NCI-H2227 (cell line): ENCODE measurements around the gene PPCS.
A peak's percentile ranks its signal among the peaks of the same experiment; 100 is the strongest.
"Not testable (repeated sequence)": the region's sequence is repeated elsewhere in the genome, so short reads cannot be mapped to it uniquely, and the experiment has no call there.

ENCODE experiments used
- DNase-seq: peaks from one replicate; lab custom pipeline; 2025; ENCODE audit not compliant: unreplicated experiment; lab: John Stamatoyannopoulos, UW

PPCS gene

DNA sequence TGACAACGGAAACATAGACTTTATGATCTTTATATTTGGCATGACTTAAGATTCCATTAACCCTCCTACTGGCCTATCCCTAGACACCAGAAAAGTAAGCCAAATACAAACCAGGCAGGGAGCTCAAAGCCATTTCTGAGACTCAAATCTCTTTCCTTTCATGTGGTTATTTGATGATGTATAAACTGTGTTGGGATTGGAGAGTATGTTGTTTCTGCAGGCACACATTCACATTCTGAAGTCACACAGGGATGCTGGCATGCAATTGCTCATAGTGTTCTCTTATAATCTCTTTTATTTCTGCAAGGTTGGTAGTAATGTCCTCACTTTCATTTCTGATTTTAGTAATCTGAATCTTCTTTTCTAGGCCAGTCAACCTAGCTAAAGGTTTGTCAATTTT, 6.3 kb upstream of the PPCS start:
- DNase-seq = no peak

DNA sequence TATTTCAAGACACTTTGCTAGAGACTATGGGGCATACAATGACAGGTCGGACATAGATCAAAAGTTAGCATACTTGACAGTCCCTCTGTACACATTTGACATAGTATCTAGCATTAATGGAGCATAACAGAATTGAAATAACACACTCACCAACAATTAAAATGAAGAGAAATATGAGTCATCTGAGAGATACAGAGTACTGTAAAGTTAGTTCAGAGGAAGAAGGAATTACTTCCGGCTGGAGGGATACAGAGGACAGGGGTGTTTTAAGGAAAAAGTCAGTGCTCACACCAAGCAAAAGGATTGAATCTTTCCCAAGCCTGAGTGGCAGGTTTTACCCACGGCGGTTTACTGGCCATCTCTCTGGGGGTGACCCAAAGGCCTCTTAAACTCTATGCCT, 3.0 kb upstream of the PPCS start:
- no peak for DNase-seq

DNA sequence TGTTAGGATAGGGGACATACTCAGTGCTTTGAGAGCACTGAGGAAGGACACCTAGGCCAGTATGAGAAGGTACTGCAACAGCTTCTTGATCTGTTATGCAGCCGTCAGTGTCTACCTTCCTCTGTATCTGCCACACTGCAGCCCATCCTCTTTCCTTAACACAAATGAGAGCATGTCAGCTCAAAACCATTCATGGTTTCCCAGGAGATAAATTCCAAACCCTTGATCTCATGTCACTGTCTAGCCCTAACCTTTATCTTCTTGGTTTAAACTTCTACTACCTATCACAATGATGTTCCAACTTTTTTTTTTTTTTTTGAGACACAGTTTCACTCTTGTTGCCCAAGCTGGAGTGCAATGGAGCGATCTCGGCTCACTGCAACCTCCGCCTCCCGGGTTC, 1.9 kb upstream of the PPCS start:
- no peak for DNase-seq

DNA sequence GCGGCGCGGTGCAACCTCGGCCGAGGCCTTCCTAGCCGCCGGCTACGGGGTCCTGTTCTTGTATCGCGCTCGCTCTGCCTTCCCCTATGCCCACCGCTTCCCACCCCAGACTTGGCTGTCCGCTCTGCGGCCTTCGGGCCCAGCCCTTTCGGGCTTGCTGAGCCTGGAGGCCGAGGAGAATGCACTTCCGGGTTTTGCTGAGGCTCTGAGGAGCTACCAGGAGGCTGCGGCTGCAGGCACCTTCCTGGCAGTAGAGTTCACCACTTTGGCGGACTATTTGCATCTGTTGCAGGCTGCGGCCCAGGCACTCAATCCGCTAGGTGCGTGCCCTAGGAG, 379 bp downstream of the PPCS start:
- DNase-seq = peak; percentile 68

- DNase-seq = no peak
Measured at GRCh38 chr1:42461196-42461595, 4.9 kb downstream of the PPCS start.

GRCh38 chr1:42462828-42463763, 6.8 kb downstream of the PPCS start, which contains the start of gene CCDC30:
TSS of gene CCDC30 (plus strand) at chr1:42463286. CDS start at chr1:42480552, 17,266 bp downstream.
- peak; percentile 99 for DNase-seq

GRCh38 chr1:42463921-42464320, 7.6 kb downstream of the PPCS start:
- DNase-seq = peak; percentile 60

- DNase-seq = no peak
Measured at GRCh38 chr1:42466030-42466429, 9.7 kb downstream of the PPCS start.

- DNase-seq = no peak
Measured at GRCh38 chr1:42469727-42470126, 13.4 kb downstream of the PPCS start.

- no peak for DNase-seq
Measured at GRCh38 chr1:42476605-42477004, 20.3 kb downstream of the PPCS start.

DNA sequence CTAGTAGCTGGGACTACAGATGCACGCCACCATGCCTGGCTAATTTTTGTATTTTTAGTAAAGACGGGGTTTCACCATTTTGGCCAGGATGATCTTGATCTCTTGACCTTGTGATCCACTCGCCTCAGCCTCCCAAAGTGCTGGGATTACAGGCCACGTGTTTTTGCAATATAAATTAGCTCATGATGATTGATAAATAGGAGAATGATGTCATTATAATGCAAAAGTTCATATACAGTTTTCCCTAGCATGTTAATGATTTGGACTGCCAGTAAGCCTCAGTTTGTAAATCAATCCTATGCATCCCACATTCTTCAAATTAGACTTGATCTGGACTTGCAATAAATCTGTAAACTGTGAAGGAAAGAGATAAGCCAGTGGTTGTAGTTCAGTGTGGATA, 21.0 kb downstream of the PPCS start:
- not testable (repeated sequence) for DNase-seq

GRCh38 chr1:42477775-42478174, 21.4 kb downstream of the PPCS start:
- no peak for DNase-seq

- DNase-seq = peak; percentile 33
Measured at GRCh38 chr1:42479621-42480020, 23.3 kb downstream of the PPCS start.

GRCh38 chr1:42480921-42481320, 24.6 kb downstream of the PPCS start:
- no peak for DNase-seq

DNA sequence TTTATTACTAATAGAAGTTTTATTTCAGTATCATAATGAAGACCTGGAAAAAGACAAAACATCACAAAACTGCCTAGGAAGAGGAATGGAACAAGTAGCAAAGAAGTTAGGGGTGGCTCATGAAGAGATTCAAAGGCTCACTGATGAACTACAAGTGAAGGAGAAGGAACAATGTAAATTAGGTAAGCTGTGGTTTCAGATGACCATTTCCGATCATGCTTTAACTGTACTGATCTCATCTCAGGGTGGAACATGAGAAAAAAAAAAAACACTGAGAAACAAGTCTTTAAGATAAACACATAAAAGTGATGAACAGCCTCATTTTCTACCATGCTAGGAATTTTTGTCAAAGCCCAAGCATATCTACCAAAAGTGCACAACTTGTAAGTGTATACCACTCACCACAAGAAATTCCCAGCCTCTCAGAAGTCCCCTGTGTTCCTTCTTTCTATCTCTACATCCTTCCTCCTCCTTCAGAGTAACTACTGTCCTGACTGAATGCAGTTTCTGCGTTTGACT, 26.4 kb downstream of the PPCS start:
- DNase-seq = no peak

- no peak for DNase-seq
Measured at GRCh38 chr1:42484382-42484781, 28.0 kb downstream of the PPCS start.

DNA sequence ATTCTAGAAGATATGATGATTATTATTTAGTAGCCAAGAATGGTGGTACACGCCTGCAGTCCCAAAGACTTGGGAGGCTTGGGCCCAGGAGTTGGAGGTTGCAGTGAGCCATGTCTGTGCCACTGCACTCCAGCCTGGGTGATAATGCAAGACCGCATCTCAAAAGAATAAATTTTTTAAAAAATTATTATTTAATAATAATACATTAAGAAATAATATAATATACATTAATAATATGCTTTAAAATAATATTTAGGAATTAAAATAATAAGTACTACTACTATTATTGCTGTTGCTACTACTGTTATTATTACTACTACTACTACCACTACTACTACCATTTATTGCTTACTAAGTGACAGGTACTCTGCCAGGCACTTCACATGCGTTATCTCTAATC, 33.9 kb downstream of the PPCS start:
- no peak for DNase-seq

- DNase-seq = not testable (repeated sequence)
Measured at GRCh38 chr1:42502031-42502430, 45.7 kb downstream of the PPCS start.

GRCh38 chr1:42504535-42505128, 48.3 kb downstream of the PPCS start:
- DNase-seq = no peak

DNA sequence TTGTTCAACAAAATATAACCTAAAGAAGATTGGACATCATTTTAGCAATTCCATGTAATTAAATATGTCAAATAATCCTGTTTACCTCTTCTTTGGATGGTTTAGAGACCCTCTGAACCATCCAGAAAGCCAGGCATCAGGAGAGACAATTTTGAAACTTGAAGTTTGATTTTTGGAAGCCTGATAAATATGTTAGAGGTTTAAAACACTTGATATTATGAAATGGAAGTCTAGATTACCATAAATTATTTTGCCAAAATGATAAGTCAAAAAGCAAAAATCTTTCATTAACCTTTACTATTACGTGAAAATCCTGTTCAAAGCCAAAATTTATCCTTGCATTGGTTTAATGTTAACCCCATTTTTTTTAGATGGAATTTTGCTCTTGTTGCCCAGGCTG, 50.2 kb downstream of the PPCS start:
- DNase-seq = no peak
